Liver (tissue), 9 donors: Measurements from ENCODE around the gene ANKRD33B. TPM values are rescaled to one million over a fixed set of nuclear protein-coding genes. Genes with fewer than 3 reads are reported as not detected.

Experiments
- DNase-seq: peaks from one replicate; pipeline ENCODE4 v3.0.0-alpha.2; 2017; ENCODE audit warnings: low spot score
- H3K27ac ChIP-seq, 2 donors: one replicate each; pipeline ENCODE4 v1.7.0; 2013; ENCODE audit warnings: inconsistent platforms in 2 of 2, low read length in 2 of 2, control low read depth in 1 of 2, low read depth in 1 of 2, mild to moderate bottlenecking in 1 of 2
- H3K27me3 ChIP-seq, 4 donors: one replicate each; pipeline versions ENCODE4 v1.6.1 to v1.7.0; 2013; ENCODE audit warnings: low read length in 3 of 4, inconsistent platforms in 1 of 4, mild to moderate bottlenecking in 1 of 4, moderate library complexity in 1 of 4; ENCODE audit not compliant: control insufficient read depth in 4 of 4, insufficient read depth in 4 of 4
- H3K36me3 ChIP-seq, 4 donors: one replicate each; pipeline versions ENCODE4 v1.6.1 to v1.7.0; 2013; ENCODE audit warnings: low read length in 3 of 4, mild to moderate bottlenecking in 3 of 4, low read depth in 1 of 4, moderate library complexity in 1 of 4; ENCODE audit not compliant: control insufficient read depth in 4 of 4, insufficient read depth in 3 of 4
- H3K4me1 ChIP-seq, 4 donors: one replicate each; pipeline versions ENCODE4 v1.6.1 to v1.7.0; 2013; ENCODE audit warnings: low read length in 3 of 4, mild to moderate bottlenecking in 3 of 4, moderate library complexity in 1 of 4; ENCODE audit not compliant: control insufficient read depth in 4 of 4, insufficient read depth in 4 of 4
- H3K4me3 ChIP-seq, 3 donors: one replicate each; pipeline versions ENCODE4 v1.6.1 to v1.7.0; 2013; ENCODE audit warnings: low read length in 3 of 3, control low read depth in 1 of 3, low read depth in 1 of 3, mild to moderate bottlenecking in 1 of 3
- H3K9ac ChIP-seq, 2 donors: one replicate each; pipeline ENCODE4 v1.7.0; 2013; ENCODE audit warnings: low read length in 2 of 2, mild to moderate bottlenecking in 2 of 2, moderate library complexity in 2 of 2, control low read depth in 1 of 2, low read depth in 1 of 2
- H3K9me3 ChIP-seq, 4 donors: one replicate each; pipeline versions ENCODE4 v1.6.1 to v1.7.0; 2013; ENCODE audit warnings: low read length in 3 of 4; ENCODE audit not compliant: control insufficient read depth in 4 of 4
- EGR1 ChIP-seq, 2 donors: IDR thresholded peaks; 2 replicates each; pipeline ENCODE4 v1.6.1; 2016 to 2018; ENCODE audit warnings: antibody characterized with exemption in 2 of 2, low read depth in 2 of 2
- FOXA1 ChIP-seq: IDR thresholded peaks from 2 replicates; pipeline ENCODE4 v1.6.1; 2016; ENCODE audit warnings: antibody characterized with exemption
- FOXA2 ChIP-seq: IDR thresholded peaks from 2 replicates; pipeline ENCODE4 v1.6.1; 2016; ENCODE audit warnings: antibody characterized with exemption
- HNF4G ChIP-seq: IDR thresholded peaks from 2 replicates; pipeline ENCODE4 v1.6.1; 2016; ENCODE audit warnings: antibody characterized with exemption
- NR2F2 ChIP-seq: IDR thresholded peaks from 2 replicates; pipeline ENCODE4 v1.6.1; 2016; ENCODE audit warnings: antibody characterized with exemption
- RAD21 ChIP-seq, 2 donors: IDR thresholded peaks; 2 replicates each; pipeline ENCODE4 v1.6.1; 2016; ENCODE audit warnings: antibody characterized with exemption in 2 of 2, mild to moderate bottlenecking in 2 of 2
- RXRA ChIP-seq, 2 donors: IDR thresholded peaks; 2 replicates each; pipeline ENCODE4 v1.6.1; 2017 to 2018; ENCODE audit warnings: antibody characterized with exemption in 2 of 2, mild to moderate bottlenecking in 1 of 2
- SP1 ChIP-seq: IDR thresholded peaks from 2 replicates; pipeline ENCODE4 v1.6.1; 2018; ENCODE audit warnings: antibody characterized with exemption, mild to moderate bottlenecking
- TAF1 ChIP-seq: conservative IDR thresholded peaks from 2 replicates; pipeline ENCODE4 v1.6.1; 2016; ENCODE audit warnings: antibody characterized with exemption, mild to moderate bottlenecking
- YY1 ChIP-seq: IDR thresholded peaks from 2 replicates; pipeline ENCODE4 v1.6.1; 2016; ENCODE audit warnings: antibody characterized with exemption, mild to moderate bottlenecking
- WGBS: extraction: QIAGEN DNeasy Blood & Tissue Kit; methylation state at CpG from one replicate; pipeline ENCODE4 v1.1.7; 2013; 5-methylcytosine and 5-hydroxymethylcytosine counted together
- polyA plus RNA-seq, 2 donors: library from polyadenylated mRNA; stranded (reverse) in 1 of 2; unstranded in 1 of 2; fragments of 200-250 nt in 1 of 2; fragments of >200 nt in 1 of 2; fragmentation: Nextera tagmentation in 1 of 2; extraction: Ambion mirVana in 1 of 2; gene quantifications; one replicate each; pipeline versions ENCODE4 v1.2.1 to v1.2.3, GENCODE V29; 2013 to 2015
- total RNA-seq, 2 donors: library from RNA; depleted of rRNA; stranded (reverse); fragments of >200 nt; gene quantifications; one replicate each; pipeline ENCODE4 v1.2.3, GENCODE V29; 2014
- TF ChIP-seq, protein P1 (sequence below): IDR thresholded peaks from 2 replicates; pipeline ENCODE4 v1.6.1; 2016; ENCODE audit warnings: antibody characterized with exemption, mild to moderate bottlenecking
- TF ChIP-seq, protein P2 (sequence below): IDR thresholded peaks from 2 replicates; pipeline ENCODE4 v1.6.1; 2016; ENCODE audit warnings: antibody characterized with exemption
- TF ChIP-seq, protein P3 (sequence below): IDR thresholded peaks from 2 replicates; pipeline ENCODE4 v1.6.1; 2016; ENCODE audit warnings: antibody characterized with exemption
- donor health status: healthy.
- donor health status: healthy.
- donor health status: healthy.
- donor health status: healthy.
- donor health status: healthy.

The ANKRD33B gene
- total and polyA plus RNA-seq, 4 donors = 0.09 to 1.9 (median 0.25) TPM; not detected in 1

DNA sequence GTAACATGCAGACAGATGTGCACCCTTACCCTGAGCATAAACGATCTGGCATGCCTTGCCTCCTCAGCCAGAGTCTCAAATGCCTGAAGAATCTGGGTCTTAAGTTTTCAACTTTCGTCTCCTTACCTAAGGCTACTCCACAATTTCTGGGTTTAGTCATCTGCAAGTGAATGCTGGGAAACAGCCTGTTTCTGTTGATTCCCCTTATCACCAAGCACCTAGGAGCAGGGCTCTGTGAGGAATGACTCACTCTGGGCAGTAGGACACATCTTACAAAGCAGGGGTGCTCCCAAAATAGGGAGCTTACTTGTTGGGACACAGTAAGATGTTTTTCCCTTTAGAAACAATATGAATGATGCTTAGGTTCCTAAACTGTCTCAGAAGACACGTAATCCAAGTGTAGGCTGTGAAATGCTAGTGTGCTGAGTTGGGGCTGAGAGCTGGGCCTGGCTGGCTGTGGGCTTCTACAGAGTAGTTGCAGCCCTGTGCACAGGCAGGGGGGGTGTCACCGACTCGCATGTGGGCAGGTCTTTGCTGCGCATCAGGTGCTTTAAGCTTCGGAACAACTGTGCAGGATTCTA is 139.1 kb downstream of the ANKRD33B start:
- 89% methylated on average over 7 of the region's 7 CpGs for WGBS
- no peak for DNase-seq

DNA sequence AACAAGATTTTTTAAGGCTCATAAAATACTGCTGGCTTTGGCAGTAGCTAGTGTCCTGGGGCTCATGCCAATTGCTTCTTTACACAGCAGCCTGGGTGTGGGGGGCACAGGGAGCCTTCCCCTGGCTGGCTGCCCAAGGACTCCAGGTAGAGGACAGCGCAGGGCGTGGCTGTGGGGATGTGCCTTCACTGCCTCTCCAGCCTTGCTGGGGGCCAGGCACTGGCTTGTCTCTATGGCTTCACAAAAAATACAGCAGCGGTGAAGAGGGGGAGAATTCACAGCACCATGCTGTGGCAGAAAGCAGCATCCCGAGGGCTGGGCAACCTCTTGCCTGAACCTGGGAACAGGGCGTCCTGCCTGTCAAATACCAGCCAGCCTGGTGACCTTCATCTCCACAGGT is 139.8 kb downstream of the ANKRD33B start:
- Histone ChIP-seq H3K36me3 (no peaks in the 10 kb centered on the region), H3K27ac (no peak overlapping the region), H3K27me3 (no peaks in the 10 kb centered on the region), H3K9me3 (no peaks in the 10 kb centered on the region), H3K4me1 (peaks cover 5 to 20% (median 11%) of the 10 kb centered on the region in 4 donors), H3K9ac (no peak overlapping the region), H3K4me3 (no peak overlapping the region)
- 54% methylated on average over 5 of the region's 5 CpGs for WGBS
- no peak for DNase-seq
- TF ChIP-seq TAF1 = no peak
- TF ChIP-seq, protein P1, sequence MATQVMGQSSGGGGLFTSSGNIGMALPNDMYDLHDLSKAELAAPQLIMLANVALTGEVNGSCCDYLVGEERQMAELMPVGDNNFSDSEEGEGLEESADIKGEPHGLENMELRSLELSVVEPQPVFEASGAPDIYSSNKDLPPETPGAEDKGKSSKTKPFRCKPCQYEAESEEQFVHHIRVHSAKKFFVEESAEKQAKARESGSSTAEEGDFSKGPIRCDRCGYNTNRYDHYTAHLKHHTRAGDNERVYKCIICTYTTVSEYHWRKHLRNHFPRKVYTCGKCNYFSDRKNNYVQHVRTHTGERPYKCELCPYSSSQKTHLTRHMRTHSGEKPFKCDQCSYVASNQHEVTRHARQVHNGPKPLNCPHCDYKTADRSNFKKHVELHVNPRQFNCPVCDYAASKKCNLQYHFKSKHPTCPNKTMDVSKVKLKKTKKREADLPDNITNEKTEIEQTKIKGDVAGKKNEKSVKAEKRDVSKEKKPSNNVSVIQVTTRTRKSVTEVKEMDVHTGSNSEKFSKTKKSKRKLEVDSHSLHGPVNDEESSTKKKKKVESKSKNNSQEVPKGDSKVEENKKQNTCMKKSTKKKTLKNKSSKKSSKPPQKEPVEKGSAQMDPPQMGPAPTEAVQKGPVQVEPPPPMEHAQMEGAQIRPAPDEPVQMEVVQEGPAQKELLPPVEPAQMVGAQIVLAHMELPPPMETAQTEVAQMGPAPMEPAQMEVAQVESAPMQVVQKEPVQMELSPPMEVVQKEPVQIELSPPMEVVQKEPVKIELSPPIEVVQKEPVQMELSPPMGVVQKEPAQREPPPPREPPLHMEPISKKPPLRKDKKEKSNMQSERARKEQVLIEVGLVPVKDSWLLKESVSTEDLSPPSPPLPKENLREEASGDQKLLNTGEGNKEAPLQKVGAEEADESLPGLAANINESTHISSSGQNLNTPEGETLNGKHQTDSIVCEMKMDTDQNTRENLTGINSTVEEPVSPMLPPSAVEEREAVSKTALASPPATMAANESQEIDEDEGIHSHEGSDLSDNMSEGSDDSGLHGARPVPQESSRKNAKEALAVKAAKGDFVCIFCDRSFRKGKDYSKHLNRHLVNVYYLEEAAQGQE = no peak
- peak; percentile 57 for TF ChIP-seq FOXA2
- no peak for TF ChIP-seq RAD21 (IDR thresholded peaks at IDR 0.05)
- no peak for TF ChIP-seq HNF4G

More for the DNA sequence above, 139.1 kb downstream of the ANKRD33B start:
- Histone ChIP-seq H3K27me3 (no peaks in the 10 kb centered on the region), H3K9ac (no peak overlapping the region), H3K4me3 (no peak overlapping the region), H3K9me3 (no peaks in the 10 kb centered on the region), H3K4me1 (peaks cover 5 to 20% (median 11%) of the 10 kb centered on the region in 4 donors), H3K27ac (no peak overlapping the region), H3K36me3 (no peaks in the 10 kb centered on the region)
- TF ChIP-seq FOXA1 = no peak
- TF ChIP-seq SP1 = no peak
- no peak for TF ChIP-seq RXRA (IDR thresholded peaks at IDR 0.05)
- no peak for TF ChIP-seq RAD21 (IDR thresholded peaks at IDR 0.05)
- TF ChIP-seq EGR1 (IDR thresholded peaks at IDR 0.05; ENCODE audit: low read depth in 2 of 2) = no peak
- TF ChIP-seq FOXA2 = no peak
- no peak for TF ChIP-seq TAF1
- TF ChIP-seq, protein P2, sequence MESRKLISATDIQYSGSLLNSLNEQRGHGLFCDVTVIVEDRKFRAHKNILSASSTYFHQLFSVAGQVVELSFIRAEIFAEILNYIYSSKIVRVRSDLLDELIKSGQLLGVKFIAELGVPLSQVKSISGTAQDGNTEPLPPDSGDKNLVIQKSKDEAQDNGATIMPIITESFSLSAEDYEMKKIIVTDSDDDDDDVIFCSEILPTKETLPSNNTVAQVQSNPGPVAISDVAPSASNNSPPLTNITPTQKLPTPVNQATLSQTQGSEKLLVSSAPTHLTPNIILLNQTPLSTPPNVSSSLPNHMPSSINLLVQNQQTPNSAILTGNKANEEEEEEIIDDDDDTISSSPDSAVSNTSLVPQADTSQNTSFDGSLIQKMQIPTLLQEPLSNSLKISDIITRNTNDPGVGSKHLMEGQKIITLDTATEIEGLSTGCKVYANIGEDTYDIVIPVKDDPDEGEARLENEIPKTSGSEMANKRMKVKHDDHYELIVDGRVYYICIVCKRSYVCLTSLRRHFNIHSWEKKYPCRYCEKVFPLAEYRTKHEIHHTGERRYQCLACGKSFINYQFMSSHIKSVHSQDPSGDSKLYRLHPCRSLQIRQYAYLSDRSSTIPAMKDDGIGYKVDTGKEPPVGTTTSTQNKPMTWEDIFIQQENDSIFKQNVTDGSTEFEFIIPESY = no peak
- no peak for TF ChIP-seq HNF4G
- no peak for TF ChIP-seq NR2F2
- TF ChIP-seq YY1 = no peak
- TF ChIP-seq, protein P3, sequence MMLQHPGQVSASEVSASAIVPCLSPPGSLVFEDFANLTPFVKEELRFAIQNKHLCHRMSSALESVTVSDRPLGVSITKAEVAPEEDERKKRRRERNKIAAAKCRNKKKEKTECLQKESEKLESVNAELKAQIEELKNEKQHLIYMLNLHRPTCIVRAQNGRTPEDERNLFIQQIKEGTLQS = no peak
